ENCODE measurements around the gene SOX30.

DNA sequence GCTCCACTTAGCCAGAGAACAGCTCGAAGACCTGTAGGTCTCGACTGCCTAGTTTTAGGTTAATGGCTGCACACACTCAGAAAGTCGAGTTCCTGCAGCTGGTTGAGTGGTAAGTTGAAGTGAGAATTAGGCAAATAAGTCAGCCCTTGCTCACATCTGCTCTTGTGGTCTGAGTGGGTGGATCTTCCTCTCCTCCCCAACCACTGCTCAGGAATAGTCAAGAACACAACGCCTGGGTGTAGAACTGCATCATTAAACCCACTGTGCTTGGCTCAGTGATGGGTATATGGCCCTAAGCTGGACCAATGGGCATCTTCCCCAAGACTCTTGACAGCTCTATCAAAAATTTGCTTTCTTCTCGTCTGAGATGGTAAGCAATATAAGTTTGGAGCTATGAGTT is 55.8 kb downstream of the SOX30 start:
- TF ChIP-seq, protein P1, sequence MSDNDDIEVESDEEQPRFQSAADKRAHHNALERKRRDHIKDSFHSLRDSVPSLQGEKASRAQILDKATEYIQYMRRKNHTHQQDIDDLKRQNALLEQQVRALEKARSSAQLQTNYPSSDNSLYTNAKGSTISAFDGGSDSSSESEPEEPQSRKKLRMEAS (IDR thresholded peaks at IDR 0.05), result no peak
- TF ChIP-seq, protein P2, sequence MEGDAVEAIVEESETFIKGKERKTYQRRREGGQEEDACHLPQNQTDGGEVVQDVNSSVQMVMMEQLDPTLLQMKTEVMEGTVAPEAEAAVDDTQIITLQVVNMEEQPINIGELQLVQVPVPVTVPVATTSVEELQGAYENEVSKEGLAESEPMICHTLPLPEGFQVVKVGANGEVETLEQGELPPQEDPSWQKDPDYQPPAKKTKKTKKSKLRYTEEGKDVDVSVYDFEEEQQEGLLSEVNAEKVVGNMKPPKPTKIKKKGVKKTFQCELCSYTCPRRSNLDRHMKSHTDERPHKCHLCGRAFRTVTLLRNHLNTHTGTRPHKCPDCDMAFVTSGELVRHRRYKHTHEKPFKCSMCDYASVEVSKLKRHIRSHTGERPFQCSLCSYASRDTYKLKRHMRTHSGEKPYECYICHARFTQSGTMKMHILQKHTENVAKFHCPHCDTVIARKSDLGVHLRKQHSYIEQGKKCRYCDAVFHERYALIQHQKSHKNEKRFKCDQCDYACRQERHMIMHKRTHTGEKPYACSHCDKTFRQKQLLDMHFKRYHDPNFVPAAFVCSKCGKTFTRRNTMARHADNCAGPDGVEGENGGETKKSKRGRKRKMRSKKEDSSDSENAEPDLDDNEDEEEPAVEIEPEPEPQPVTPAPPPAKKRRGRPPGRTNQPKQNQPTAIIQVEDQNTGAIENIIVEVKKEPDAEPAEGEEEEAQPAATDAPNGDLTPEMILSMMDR (IDR thresholded peaks at IDR 0.05; ENCODE audit: low read depth, low read length, missing input control), result no peak
- TF ChIP-seq TAF1 (conservative IDR thresholded peaks at IDR 0.05), result no peak

Measured in liver (tissue), 3 donors.